DOHH2 (cell line): ENCODE data around the gene IFNAR1.

Source experiments
- CTCF ChIP-seq: fragments of 200-600 bp; sonication (generic); IDR thresholded peaks from one replicate; pipeline ENCODE4 v1.5.1; 2014; ENCODE audit warnings: antibody characterized with exemption, mild to moderate bottlenecking, low read depth, low read length; ENCODE audit not compliant: poor library complexity, severe bottlenecking
- EZH2phosphoT487 ChIP-seq: fragments of 200-600 bp; sonication (generic); IDR thresholded peaks from 2 replicates; pipeline ENCODE4 v1.6.1; 2017; ENCODE audit warnings: borderline replicate concordance, mild to moderate bottlenecking, antibody characterized with exemption, low read length, moderate library complexity, mixed read lengths

DNA sequence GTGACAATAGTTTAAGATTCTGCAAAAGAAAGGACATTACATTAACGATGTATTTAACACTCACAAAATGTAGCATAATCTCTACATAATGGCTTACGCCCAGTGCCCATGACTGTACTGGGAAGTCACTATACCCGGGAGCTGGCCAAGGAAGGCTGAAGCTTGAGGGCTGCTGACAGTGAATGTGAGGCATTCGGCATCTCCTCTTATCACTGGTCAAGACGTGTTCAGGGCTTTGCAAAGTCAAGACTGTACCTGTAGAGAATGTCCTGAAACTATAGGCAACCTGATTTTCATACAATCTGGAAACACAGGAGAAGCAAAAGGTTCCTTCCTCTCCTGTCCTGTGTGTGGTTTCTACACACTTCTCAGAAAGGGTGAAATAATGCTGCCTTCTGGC, 65.7 kb downstream of the IFNAR1 start:
- TF ChIP-seq CTCF (no peak), EZH2phosphoT487 (no peak)
